Astrocyte (in vitro differentiated cells and primary cell): ENCODE data around the gene TEX14. TPM values are rescaled to one million over a fixed set of nuclear protein-coding genes. Genes with fewer than 3 reads are reported as not detected.

Experiments
- DNase-seq: peaks from one replicate; pipeline ENCODE4 v3.0.0-alpha.2; 2010; ENCODE audit warnings: low read depth
- FAIRE-seq: peaks from 2 replicates; lab custom pipeline; 2011; peaks lifted over from hg19 to GRCh38; lab: Jason Lieb, UNC
- H2AFZ ChIP-seq: 2 replicates; pipeline ENCODE4 v1.6.0; 2012; ENCODE audit warnings: low read depth, low read length, inconsistent platforms
- H3K27ac ChIP-seq: 2 replicates; pipeline ENCODE4 v1.5.1; 2011; ENCODE audit warnings: low read depth, low read length, inconsistent platforms
- H3K27me3 ChIP-seq: 2 replicates; pipeline ENCODE4 v1.6.0; 2011; ENCODE audit warnings: low read length, inconsistent platforms; ENCODE audit not compliant: insufficient read depth
- H3K36me3 ChIP-seq: 2 replicates; pipeline ENCODE4 v1.5.1; 2011; ENCODE audit warnings: low read length, inconsistent platforms; ENCODE audit not compliant: insufficient read depth
- H3K4me1 ChIP-seq: 2 replicates; pipeline ENCODE4 v1.5.1; 2011; ENCODE audit warnings: low read length, inconsistent platforms; ENCODE audit not compliant: insufficient read depth
- H3K4me2 ChIP-seq: 2 replicates; pipeline ENCODE4 v1.6.0; 2012; ENCODE audit warnings: low read length, inconsistent platforms
- H3K4me3 ChIP-seq: 2 replicates; pipeline ENCODE4 v1.5.1; 2011; ENCODE audit warnings: low read depth, mild to moderate bottlenecking, low read length, inconsistent platforms; ENCODE audit not compliant: insufficient read depth
- H3K79me2 ChIP-seq: 2 replicates; pipeline ENCODE4 v1.6.0; 2012; ENCODE audit warnings: mild to moderate bottlenecking, low read length, inconsistent platforms; ENCODE audit not compliant: insufficient read depth
- H3K9ac ChIP-seq: 2 replicates; pipeline ENCODE4 v1.6.0; 2012; ENCODE audit warnings: mild to moderate bottlenecking, low read length, inconsistent platforms
- H3K9me3 ChIP-seq: 2 replicates; pipeline ENCODE4 v1.5.1; 2012; ENCODE audit warnings: low read depth, mild to moderate bottlenecking, low read length, inconsistent platforms; ENCODE audit not compliant: insufficient read depth
- H4K20me1 ChIP-seq: 2 replicates; pipeline ENCODE4 v1.6.0; 2012; ENCODE audit warnings: low read length, inconsistent platforms; ENCODE audit not compliant: insufficient read depth
- H3K27ac Mint-ChIP-seq: one replicate; pipeline ENCODE4 v1.8.0; 2021; ENCODE audit warnings: mild to moderate bottlenecking, mixed read lengths; ENCODE audit not compliant: unreplicated experiment
- H3K27me3 Mint-ChIP-seq: one replicate; pipeline ENCODE4 v1.8.0; 2021; ENCODE audit warnings: low read depth, mixed read lengths; ENCODE audit not compliant: unreplicated experiment
- H3K36me3 Mint-ChIP-seq: one replicate; pipeline ENCODE4 v1.8.0; 2021; ENCODE audit warnings: low read depth, mixed read lengths; ENCODE audit not compliant: unreplicated experiment
- H3K4me1 Mint-ChIP-seq: one replicate; pipeline ENCODE4 v1.8.0; 2021; ENCODE audit warnings: low read depth, mixed read lengths; ENCODE audit not compliant: unreplicated experiment
- H3K4me3 Mint-ChIP-seq: one replicate; pipeline ENCODE4 v1.8.0; 2021; ENCODE audit warnings: mild to moderate bottlenecking, moderate library complexity, mixed read lengths; ENCODE audit not compliant: unreplicated experiment
- H3K9me3 Mint-ChIP-seq: one replicate; pipeline ENCODE4 v1.8.0; 2021; ENCODE audit warnings: mild to moderate bottlenecking, mixed read lengths; ENCODE audit not compliant: unreplicated experiment
- CTCF ChIP-seq: IDR thresholded peaks from 2 replicates; pipeline ENCODE4 v1.5.1; 2011; ENCODE audit warnings: low read depth, mild to moderate bottlenecking, inconsistent platforms, low read length, moderate library complexity; ENCODE audit not compliant: insufficient read depth
- EZH2 ChIP-seq: IDR thresholded peaks from 2 replicates; pipeline ENCODE4 v1.6.1; 2012; ENCODE audit warnings: mild to moderate bottlenecking, low read length, inconsistent platforms; ENCODE audit not compliant: insufficient read depth
- total RNA-seq: library from RNA; stranded (reverse); gene quantifications from 2 replicates; pipeline ENCODE4 v1.2.1, GENCODE V29; 2021

TEX14 gene
- total RNA-seq, 1 donor from 2014 or later = 0.09 TPM

GRCh38 chr17:58648236-58648635 is 43.6 kb downstream of the TEX14 start:
- no peak for FAIRE-seq
- Histone ChIP-seq H3K9me3 (no peaks in the 10 kb centered on the region), H3K4me2 (no peak overlapping the region)

GRCh38 chr17:58643147-58643546 is 48.7 kb downstream of the TEX14 start:
- H3K27me3 Mint-ChIP-seq = peaks cover 5% of the 10 kb centered on the region
- H3K36me3 Mint-ChIP-seq = no peaks in the 10 kb centered on the region
- no peak overlapping the region for H3K4me3 Mint-ChIP-seq
- Histone ChIP-seq H3K27me3 (no peaks in the 10 kb centered on the region), H4K20me1 (no peaks in the 10 kb centered on the region), H3K27ac (no peak overlapping the region), H3K9ac (no peak overlapping the region), H3K4me2 (peak overlapping the region; percentile 31), H3K9me3 (no peaks in the 10 kb centered on the region), H3K36me3 (no peaks in the 10 kb centered on the region), H3K4me3 (no peak overlapping the region), H2AFZ (no peak overlapping the region), H3K79me2 (no peaks in the 10 kb centered on the region), H3K4me1 (peaks cover 17% of the 10 kb centered on the region)
- FAIRE-seq (peak; percentile 26), DNase-seq (peak; percentile 82)
- peaks cover 8% of the 10 kb centered on the region for H3K4me1 Mint-ChIP-seq
- H3K27ac Mint-ChIP-seq = no peak overlapping the region
- H3K9me3 Mint-ChIP-seq = no peaks in the 10 kb centered on the region
- TF ChIP-seq EZH2 = no peak
- TF ChIP-seq CTCF = no peak

More at GRCh38 chr17:58648236-58648635, 43.6 kb downstream of the TEX14 start:
- peaks cover 5% of the 10 kb centered on the region for H3K4me1 ChIP-seq
- H3K4me1 Mint-ChIP-seq = peaks cover under 1% of the 10 kb centered on the region
- H3K9ac ChIP-seq = no peak overlapping the region
- H3K36me3 Mint-ChIP-seq = no peaks in the 10 kb centered on the region
- no peak overlapping the region for H3K27ac Mint-ChIP-seq
- no peak overlapping the region for H3K27ac ChIP-seq
- H3K79me2 ChIP-seq = no peaks in the 10 kb centered on the region
- no peaks in the 10 kb centered on the region for H4K20me1 ChIP-seq
- no peak overlapping the region for H3K4me3 Mint-ChIP-seq
- no peak overlapping the region for H2AFZ ChIP-seq
- H3K36me3 ChIP-seq = no peaks in the 10 kb centered on the region
- peaks cover 5% of the 10 kb centered on the region for H3K27me3 Mint-ChIP-seq
- peaks cover 10% of the 10 kb centered on the region for H3K27me3 ChIP-seq
- no peak overlapping the region for H3K4me3 ChIP-seq
- TF ChIP-seq EZH2 = no peak
- no peak for TF ChIP-seq CTCF
- no peak for DNase-seq
- no peaks in the 10 kb centered on the region for H3K9me3 Mint-ChIP-seq

- Mint-ChIP-seq H3K4me1 (peaks cover 8% of the 10 kb centered on the region), H3K27me3 (peaks cover 2% of the 10 kb centered on the region), H3K27ac (no peak overlapping the region), H3K4me3 (no peak overlapping the region), H3K9me3 (no peaks in the 10 kb centered on the region), H3K36me3 (no peaks in the 10 kb centered on the region)
- H3K9ac ChIP-seq = no peak overlapping the region
- H3K4me1 ChIP-seq = peaks cover 17% of the 10 kb centered on the region
- H3K79me2 ChIP-seq = no peaks in the 10 kb centered on the region
- no peaks in the 10 kb centered on the region for H3K27me3 ChIP-seq
- H3K9me3 ChIP-seq = no peaks in the 10 kb centered on the region
- no peak overlapping the region for H2AFZ ChIP-seq
- DNase-seq (peak; percentile 25), FAIRE-seq (peak; percentile 9)
- peak overlapping the region; percentile 9 for H3K4me2 ChIP-seq
- TF ChIP-seq EZH2 (no peak), CTCF (no peak)
- no peaks in the 10 kb centered on the region for H4K20me1 ChIP-seq
- H3K36me3 ChIP-seq = no peaks in the 10 kb centered on the region
- H3K27ac ChIP-seq = no peak overlapping the region
- no peak overlapping the region for H3K4me3 ChIP-seq
Measured at GRCh38 chr17:58641887-58642311, 49.9 kb downstream of the TEX14 start.
